ENCODE results near the gene CAVIN1. TPM values are rescaled to one million over a fixed set of nuclear protein-coding genes. Genes with fewer than 3 reads are reported as not detected.

The CAVIN1 gene
- total RNA-seq, 1 donor from 2014 or later, result 548 TPM

- Histone ChIP-seq H3K27me3 (no peaks in the 10 kb centered on the region), H3K9me3 (no peaks in the 10 kb centered on the region), H3K27ac (peak overlapping the region; percentile 76 to 84), H3K4me1 (peaks cover 41 to 83% of the 10 kb centered on the region in 2 donors), H3K36me3 (peaks cover 6 to 10% of the 10 kb centered on the region in 2 donors), H3K4me3 (peak overlapping the region in 1 of 2 donors; percentile 31)
- DNase-seq (ENCODE audit: low spot score in 2 of 2), result peak; percentile 63 to 95
- TF ChIP-seq CTCF (IDR thresholded peaks at IDR 0.05), result no peak
- intact Hi-C loops (cut with DNase I), result loop anchor here (1.0 to 5.0 kb wide), 3 partner anchors 12 to 108 kb away; partner anchors contain the start of gene STAT3
These were observed 13.3 kb downstream of the CAVIN1 start for GRCh38 chr17:42409523-42410318.

DNA sequence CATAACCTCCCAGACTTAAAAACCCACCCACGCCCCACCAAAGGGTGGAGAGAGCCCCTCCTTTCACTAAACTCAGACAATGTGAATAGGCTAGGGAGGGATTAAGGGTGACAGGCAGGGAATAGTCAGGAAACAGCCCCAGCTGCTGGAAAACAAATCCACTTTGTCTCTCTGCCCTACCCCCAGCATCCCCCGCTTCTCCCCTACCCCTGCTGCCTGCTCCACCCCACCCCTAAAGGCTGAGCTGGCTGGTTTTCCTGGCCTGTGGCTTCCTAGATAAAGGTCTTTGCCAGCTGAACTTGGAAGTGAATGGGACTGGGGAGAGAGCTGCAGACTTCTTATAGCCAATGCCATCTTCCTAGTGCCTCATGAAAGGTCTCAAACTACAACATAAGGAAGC is 15.0 kb downstream of the CAVIN1 start:
- intact Hi-C loops (cut with DNase I), result loop anchor here (2.0 to 5.0 kb wide), 2 partner anchors 19 to 109 kb away; partner anchors contain the start of gene STAT3
- H3K36me3 ChIP-seq, result peaks cover 23 to 25% of the 10 kb centered on the region in 2 donors
- H3K27ac ChIP-seq, result peak overlapping the region; percentile 76 to 84
- peaks cover 41 to 68% of the 10 kb centered on the region in 2 donors for H3K4me1 ChIP-seq
- peak overlapping the region in 1 of 2 donors; percentile 19 for H3K4me3 ChIP-seq
- no peak for DNase-seq (ENCODE audit: low spot score in 2 of 2)
- H3K27me3 ChIP-seq, result no peaks in the 10 kb centered on the region
- no peak for TF ChIP-seq CTCF (IDR thresholded peaks at IDR 0.05)
- H3K9me3 ChIP-seq, result no peaks in the 10 kb centered on the region

DNA sequence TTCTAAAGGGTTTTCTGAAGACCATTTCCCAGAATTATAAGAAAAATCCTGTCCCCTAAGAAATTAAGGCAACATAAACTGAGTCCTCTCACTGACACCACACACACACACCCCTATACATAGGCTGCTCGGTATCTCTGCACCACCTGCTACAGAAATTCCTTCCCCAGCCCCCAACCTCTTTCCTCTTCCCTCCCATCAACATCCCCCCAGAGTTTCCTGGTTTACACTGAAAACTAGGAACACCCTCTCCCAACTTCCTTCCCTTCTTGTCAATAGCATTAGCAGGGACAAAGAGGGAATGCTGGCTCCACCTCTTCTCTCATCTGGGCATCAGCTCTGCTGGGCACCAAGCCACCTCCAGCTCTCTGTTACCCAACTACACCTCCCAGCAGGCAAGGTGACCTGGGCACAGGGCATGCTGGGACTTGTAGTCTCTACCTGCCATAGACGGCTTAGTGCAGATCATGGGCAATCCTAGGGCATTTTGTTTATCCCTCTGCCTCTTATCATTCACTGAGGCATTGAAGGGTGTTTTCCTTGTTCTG is 15.7 kb downstream of the CAVIN1 start:
- H3K27ac ChIP-seq, result peak overlapping the region; percentile 76 to 84
- H3K9me3 ChIP-seq, result no peaks in the 10 kb centered on the region
- intact Hi-C loops (cut with DNase I), result loop anchor here (5.0 kb wide), 1 partner anchor 110 kb away; no protein-coding TSS in a partner anchor
- peaks cover 28 to 30% of the 10 kb centered on the region in 2 donors for H3K36me3 ChIP-seq
- no peak for TF ChIP-seq CTCF (IDR thresholded peaks at IDR 0.05)
- H3K27me3 ChIP-seq, result no peaks in the 10 kb centered on the region
- H3K4me3 ChIP-seq, result peak overlapping the region in 1 of 2 donors; percentile 19
- DNase-seq (ENCODE audit: low spot score in 2 of 2), result peak; percentile 73 to 93
- peaks cover 41 to 70% of the 10 kb centered on the region in 2 donors for H3K4me1 ChIP-seq

GRCh38 chr17:42406615-42407288 is 16.3 kb downstream of the CAVIN1 start:
- Histone ChIP-seq H3K4me1 (peaks cover 37 to 66% of the 10 kb centered on the region in 2 donors), H3K27me3 (no peaks in the 10 kb centered on the region), H3K9me3 (no peaks in the 10 kb centered on the region), H3K36me3 (peaks cover 24 to 32% of the 10 kb centered on the region in 2 donors), H3K27ac (peak overlapping the region; percentile 76 to 84), H3K4me3 (peak overlapping the region in 1 of 2 donors; percentile 19)
- DNase-seq (ENCODE audit: low spot score in 2 of 2), result no peak
- intact Hi-C loops (cut with DNase I), result loop anchor here (1.0 to 5.0 kb wide), 2 partner anchors 81 to 111 kb away; no protein-coding TSS in a partner anchor
- TF ChIP-seq CTCF (IDR thresholded peaks at IDR 0.05), result no peak

DNA sequence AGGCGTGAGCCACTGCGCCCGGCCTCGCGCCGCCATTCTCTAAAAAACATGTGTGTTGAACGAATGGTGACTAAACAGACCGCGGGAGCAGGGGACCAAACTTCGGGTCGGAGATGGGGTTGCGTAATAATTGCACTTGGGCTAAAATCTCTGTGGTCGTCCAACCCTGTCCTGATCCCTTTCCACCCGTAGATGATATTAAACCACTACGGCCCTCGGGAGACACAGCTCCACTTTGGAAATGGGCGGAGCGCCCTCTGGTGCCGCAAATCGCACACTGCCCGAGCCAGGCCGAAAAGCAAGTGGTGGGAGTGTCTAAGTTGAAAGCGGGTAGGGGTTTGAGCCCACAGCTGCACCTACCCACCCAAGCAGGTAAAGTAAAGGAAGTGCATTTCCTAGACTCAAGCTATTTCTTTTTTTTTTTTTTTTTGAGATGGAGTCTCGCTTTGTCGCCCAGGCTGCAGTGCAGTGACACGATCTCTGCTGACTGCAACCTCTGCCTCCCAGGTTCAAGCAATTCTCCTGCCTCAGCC is 17.0 kb downstream of the CAVIN1 start:
- TF ChIP-seq CTCF (IDR thresholded peaks at IDR 0.05), result peak; percentile 84 to 90 (median 89)
- H3K4me1 ChIP-seq, result peaks cover 33 to 59% of the 10 kb centered on the region in 2 donors

More for the DNA sequence above, 17.0 kb downstream of the CAVIN1 start:
- Histone ChIP-seq H3K27ac (peak overlapping the region; percentile 76 to 84), H3K4me3 (peak overlapping the region in 1 of 2 donors; percentile 2), H3K36me3 (peaks cover 24 to 32% of the 10 kb centered on the region in 2 donors), H3K27me3 (no peaks in the 10 kb centered on the region), H3K9me3 (no peaks in the 10 kb centered on the region)
- DNase-seq (ENCODE audit: low spot score in 2 of 2), result peak in 1 of 2 donors; percentile 91
- intact Hi-C loops (cut with DNase I), result loop anchor here (1.0 to 5.0 kb wide), 2 partner anchors 81 to 111 kb away; no protein-coding TSS in a partner anchor
